GM19240 (cell line): ENCODE data around the gene CCDC78.

ENCODE experiments used
- DNase-seq: peaks from one replicate; pipeline ENCODE4 v3.0.0; 2011; ENCODE audit warnings: low spot score; ENCODE audit not compliant: insufficient read length

The CCDC78 gene

GRCh38 chr16:740459-740763, 14.2 kb upstream of the CCDC78 start:
- DNase-seq = no peak

GRCh38 chr16:739560-740458, 13.6 kb upstream of the CCDC78 start:
- no peak for DNase-seq

GRCh38 chr16:736936-737481, 10.8 kb upstream of the CCDC78 start:
- no peak for DNase-seq

GRCh38 chr16:735982-736453, 9.8 kb upstream of the CCDC78 start:
- DNase-seq = peak; percentile 82

- DNase-seq = no peak
These were observed 9.0 kb upstream of the CCDC78 start for GRCh38 chr16:734981-735881.

- no peak for DNase-seq
These were observed 8.2 kb upstream of the CCDC78 start for GRCh38 chr16:734208-734980.

- DNase-seq = no peak
These were observed 7.4 kb upstream of the CCDC78 start for GRCh38 chr16:733382-734207.

GRCh38 chr16:732936-733335, 6.7 kb upstream of the CCDC78 start:
- DNase-seq = no peak

- DNase-seq = no peak
These were observed 6.1 kb upstream of the CCDC78 start for GRCh38 chr16:732332-732731.

- no peak for DNase-seq
These were observed 4.6 kb upstream of the CCDC78 start for GRCh38 chr16:730666-731509.

GRCh38 chr16:729768-730665, 3.8 kb upstream of the CCDC78 start:
- no peak for DNase-seq

GRCh38 chr16:728890-729744, 2.9 kb upstream of the CCDC78 start:
- DNase-seq = no peak

- no peak for DNase-seq
These were observed 2.1 kb upstream of the CCDC78 start for GRCh38 chr16:728131-728889.

- no peak for DNase-seq
These were observed 1.2 kb upstream of the CCDC78 start for GRCh38 chr16:727291-727977.

GRCh38 chr16:726188-726437, 130 bp downstream of the CCDC78 start:
- no peak for DNase-seq

GRCh38 chr16:725463-726187, 618 bp downstream of the CCDC78 start:
- no peak for DNase-seq
